ENCODE measurements around the gene IQGAP3. TPM values are rescaled to one million over a fixed set of nuclear protein-coding genes. Genes with fewer than 3 reads are reported as not detected.
A peak's percentile ranks its signal among the peaks of the same experiment; 100 is the strongest.

The IQGAP3 gene
- total RNA-seq, 2 donors from 2014 or later: 13.6 to 57.9 TPM

DNA sequence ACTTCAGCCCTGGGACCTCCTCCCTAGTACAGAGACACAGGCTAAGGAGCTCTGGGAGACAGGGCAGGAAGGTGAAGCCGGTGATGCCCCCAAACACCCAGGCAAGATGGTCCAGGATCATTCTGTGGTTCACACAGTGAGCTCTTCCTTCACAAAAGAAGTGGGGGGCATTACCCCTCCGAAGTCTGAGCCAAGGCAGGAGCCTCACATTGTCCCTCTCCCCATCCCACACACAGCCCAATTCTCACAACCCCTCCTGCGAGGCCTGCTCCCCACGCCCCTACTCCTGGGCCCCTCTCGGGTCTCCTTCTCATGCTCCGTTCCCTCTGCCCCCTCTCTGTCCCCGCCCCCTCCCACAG is 82.5 kb downstream of the IQGAP3 start:
- TF ChIP-seq, protein P1, sequence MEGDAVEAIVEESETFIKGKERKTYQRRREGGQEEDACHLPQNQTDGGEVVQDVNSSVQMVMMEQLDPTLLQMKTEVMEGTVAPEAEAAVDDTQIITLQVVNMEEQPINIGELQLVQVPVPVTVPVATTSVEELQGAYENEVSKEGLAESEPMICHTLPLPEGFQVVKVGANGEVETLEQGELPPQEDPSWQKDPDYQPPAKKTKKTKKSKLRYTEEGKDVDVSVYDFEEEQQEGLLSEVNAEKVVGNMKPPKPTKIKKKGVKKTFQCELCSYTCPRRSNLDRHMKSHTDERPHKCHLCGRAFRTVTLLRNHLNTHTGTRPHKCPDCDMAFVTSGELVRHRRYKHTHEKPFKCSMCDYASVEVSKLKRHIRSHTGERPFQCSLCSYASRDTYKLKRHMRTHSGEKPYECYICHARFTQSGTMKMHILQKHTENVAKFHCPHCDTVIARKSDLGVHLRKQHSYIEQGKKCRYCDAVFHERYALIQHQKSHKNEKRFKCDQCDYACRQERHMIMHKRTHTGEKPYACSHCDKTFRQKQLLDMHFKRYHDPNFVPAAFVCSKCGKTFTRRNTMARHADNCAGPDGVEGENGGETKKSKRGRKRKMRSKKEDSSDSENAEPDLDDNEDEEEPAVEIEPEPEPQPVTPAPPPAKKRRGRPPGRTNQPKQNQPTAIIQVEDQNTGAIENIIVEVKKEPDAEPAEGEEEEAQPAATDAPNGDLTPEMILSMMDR (IDR thresholded peaks at IDR 0.05): no peak
- H3K27me3 ChIP-seq: no peaks in the 10 kb centered on the region
- intact Hi-C loops (cut with DNase I): no loop called here

DNA sequence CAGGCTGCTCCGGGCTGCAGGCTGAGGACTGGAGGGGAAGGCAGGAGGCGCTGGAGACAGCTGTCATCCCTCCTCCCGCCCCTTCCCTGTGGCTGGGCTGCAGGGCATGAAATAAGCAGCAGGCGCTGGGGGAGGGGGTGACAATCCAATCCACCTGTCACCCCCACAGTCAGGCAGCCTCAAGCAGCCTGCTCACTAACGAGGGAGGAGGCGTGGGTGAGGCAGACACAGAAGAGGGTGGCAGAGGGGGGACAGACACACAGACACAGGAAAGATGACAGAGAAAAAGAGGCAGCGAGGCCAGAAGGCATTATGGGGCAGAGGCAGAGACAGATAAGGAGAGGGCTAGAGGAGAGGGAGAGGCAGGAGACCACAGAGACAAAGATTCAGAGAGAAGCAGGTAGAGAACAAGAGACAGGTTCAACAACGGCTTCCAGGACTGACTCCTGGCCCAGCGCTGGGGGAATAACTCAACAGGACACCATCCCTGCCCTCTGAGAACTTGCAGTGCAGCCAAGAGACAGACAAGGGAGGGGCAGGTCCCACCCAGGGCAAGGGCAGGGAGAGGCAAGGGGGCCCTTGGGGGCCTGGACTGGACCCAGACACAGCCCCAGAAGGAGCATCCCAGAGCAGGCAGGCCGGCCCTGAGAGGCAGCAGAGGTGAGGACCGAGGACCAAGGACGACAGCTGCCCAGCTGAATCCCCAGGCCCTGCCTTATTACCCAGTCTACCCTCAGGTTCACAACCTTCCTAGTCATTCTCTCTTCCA is 83.0 kb downstream of the IQGAP3 start:
- Histone ChIP-seq H3K9me3 (no peaks in the 10 kb centered on the region), H3K9ac (ENCODE audit: low read depth in 2 of 2, low read length in 2 of 2) (peak overlapping the region; percentile 46 to 53), H3K4me1 (peaks cover 40% of the 10 kb centered on the region), H3K36me3 (no peaks in the 10 kb centered on the region), H3K4me3 (no peak overlapping the region), H3K27me3 (no peaks in the 10 kb centered on the region), H3K27ac (peak overlapping the region; percentile 47)
- intact Hi-C loops (cut with DNase I): no loop called here
- DNase-seq: no peak
- TF ChIP-seq, protein P1 (IDR thresholded peaks at IDR 0.05): no peak

More for the DNA sequence above, 82.5 kb downstream of the IQGAP3 start:
- Histone ChIP-seq H3K4me3 (no peak overlapping the region), H3K27ac (peak overlapping the region; percentile 47), H3K9me3 (no peaks in the 10 kb centered on the region), H3K9ac (ENCODE audit: low read depth in 2 of 2, low read length in 2 of 2) (peak overlapping the region; percentile 46 to 53), H3K36me3 (no peaks in the 10 kb centered on the region), H3K4me1 (peaks cover 46% of the 10 kb centered on the region)
- DNase-seq: no peak

DNA sequence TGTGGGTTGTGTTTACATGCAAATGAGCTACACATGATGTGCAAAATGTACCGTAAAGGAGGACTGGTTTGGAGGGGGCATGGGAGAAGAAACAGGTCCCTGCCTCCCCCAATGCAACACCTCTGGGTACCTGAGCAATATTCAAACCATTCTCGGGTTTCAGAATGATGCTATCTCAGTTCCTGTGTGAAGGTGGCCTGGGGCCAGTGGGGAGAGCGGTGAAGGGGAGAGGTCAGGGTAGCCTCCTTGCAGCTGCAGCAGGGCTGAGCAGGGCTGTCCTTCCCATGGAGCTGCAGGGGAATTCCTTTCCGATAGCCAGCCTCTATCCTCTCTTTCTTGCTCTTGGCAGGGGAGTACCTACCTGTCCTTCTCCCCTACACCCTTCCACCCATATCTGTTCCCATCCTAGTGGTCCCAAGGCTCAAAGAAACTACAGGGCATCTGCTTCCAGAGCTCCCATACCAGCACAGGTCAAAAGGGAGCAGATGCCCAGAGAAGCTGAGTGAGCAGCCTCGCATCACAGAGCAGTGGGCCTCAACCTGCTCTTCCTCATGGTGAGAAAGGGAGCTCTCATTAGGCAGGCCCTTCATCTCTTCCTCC is 83.7 kb downstream of the IQGAP3 start:
- Histone ChIP-seq H3K4me1 (peaks cover 35% of the 10 kb centered on the region), H3K9me3 (no peaks in the 10 kb centered on the region), H3K9ac (ENCODE audit: low read depth in 2 of 2, low read length in 2 of 2) (peak overlapping the region in 1 of 2 donors; percentile 6), H3K4me3 (no peak overlapping the region), H3K36me3 (no peaks in the 10 kb centered on the region), H3K27ac (peak overlapping the region; percentile 47), H3K27me3 (no peaks in the 10 kb centered on the region)
- TF ChIP-seq, protein P1 (IDR thresholded peaks at IDR 0.05): no peak
- no peak for DNase-seq
- intact Hi-C loops (cut with DNase I): no loop called here

DNA sequence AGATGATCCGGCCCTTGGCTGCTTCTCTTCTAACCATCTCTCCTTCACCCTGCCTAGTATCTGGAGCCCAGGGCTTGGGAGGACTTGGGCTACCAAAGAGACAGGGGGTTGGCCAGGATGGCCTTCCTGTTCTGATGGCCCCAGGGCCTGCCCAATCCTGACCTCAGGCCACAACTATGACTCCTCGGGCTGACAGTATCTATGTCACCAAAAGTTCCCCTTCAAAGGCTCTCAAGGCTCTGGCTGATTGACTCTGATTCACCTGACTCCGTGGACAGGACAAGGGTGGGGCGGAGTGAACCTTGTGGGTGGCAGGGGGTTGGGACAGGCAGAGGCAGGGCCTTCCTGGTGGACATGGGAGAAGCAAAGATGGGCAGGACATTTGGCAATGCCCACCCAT is 84.5 kb downstream of the IQGAP3 start:
- no peak overlapping the region for H3K27ac ChIP-seq
- TF ChIP-seq, protein P1 (IDR thresholded peaks at IDR 0.05): no peak
- H3K9me3 ChIP-seq: no peaks in the 10 kb centered on the region
- no peaks in the 10 kb centered on the region for H3K36me3 ChIP-seq
- peak overlapping the region in 1 of 2 donors; percentile 28 for H3K9ac ChIP-seq (ENCODE audit: low read depth in 2 of 2, low read length in 2 of 2)
- H3K4me1 ChIP-seq: peaks cover 31% of the 10 kb centered on the region
- no peak overlapping the region for H3K4me3 ChIP-seq
- no peak for DNase-seq
- no peaks in the 10 kb centered on the region for H3K27me3 ChIP-seq
- intact Hi-C loops (cut with DNase I): no loop called here

DNA sequence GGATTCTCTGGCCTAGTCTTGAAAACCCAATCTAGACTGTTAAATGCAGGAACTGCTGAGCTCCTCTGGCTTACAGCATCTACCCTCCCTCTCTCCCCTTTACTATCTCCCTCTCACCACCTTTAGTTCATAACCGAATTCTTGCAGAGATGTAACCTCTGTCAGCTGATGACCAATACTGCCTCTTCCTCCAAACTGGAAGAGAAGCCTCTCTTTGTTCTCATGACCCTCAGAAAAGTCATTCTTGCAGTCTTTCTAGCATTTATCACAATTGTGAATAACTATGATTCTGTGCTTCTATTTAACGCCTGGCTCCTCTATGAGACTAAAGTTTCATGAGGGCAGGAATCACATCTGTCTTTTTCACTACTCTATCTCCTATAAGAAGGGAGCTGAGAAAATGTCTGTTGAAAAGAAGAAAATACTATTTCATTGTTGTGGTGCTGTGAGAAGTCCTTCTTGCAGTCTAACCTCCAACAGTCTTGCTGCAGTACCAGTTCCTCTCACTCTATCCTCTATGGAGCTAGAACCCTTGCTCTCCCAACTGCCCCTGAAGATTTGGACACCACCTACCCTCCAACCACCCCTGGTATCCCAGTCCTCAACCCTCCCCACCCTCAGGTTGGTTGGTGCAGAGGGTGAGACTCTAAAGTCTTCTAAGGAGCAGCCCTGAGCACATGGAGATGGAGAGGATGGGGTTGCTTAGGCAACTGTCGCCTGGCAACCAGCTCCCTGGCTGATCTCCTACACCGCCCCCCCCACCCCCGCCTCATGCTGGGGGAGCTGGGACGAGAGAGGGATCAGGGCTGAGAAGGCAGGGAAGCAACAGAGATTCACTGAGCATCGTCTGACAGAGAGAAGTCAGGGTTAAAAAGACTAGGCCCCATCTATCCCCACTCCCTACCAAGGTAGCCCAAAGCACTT is 85.7 kb downstream of the IQGAP3 start:
- no peaks in the 10 kb centered on the region for H3K36me3 ChIP-seq
- no peak for DNase-seq
- intact Hi-C loops (cut with DNase I): no loop called here
- H3K4me1 ChIP-seq: peaks cover 27% of the 10 kb centered on the region
- no peaks in the 10 kb centered on the region for H3K27me3 ChIP-seq
- no peak overlapping the region for H3K27ac ChIP-seq
- TF ChIP-seq, protein P1 (IDR thresholded peaks at IDR 0.05): no peak
- H3K9me3 ChIP-seq: no peaks in the 10 kb centered on the region
- H3K9ac ChIP-seq (ENCODE audit: low read depth in 2 of 2, low read length in 2 of 2): no peak overlapping the region
- no peak overlapping the region for H3K4me3 ChIP-seq
